ENCODE measurements around the gene PRELID3B. TPM values are rescaled to one million over a fixed set of nuclear protein-coding genes. Genes with fewer than 3 reads are reported as not detected.
A peak's percentile ranks its signal among the peaks of the same experiment; 100 is the strongest.

The PRELID3B gene
- total RNA-seq, 1 experiment from 2014 or later: 181 TPM

DNA sequence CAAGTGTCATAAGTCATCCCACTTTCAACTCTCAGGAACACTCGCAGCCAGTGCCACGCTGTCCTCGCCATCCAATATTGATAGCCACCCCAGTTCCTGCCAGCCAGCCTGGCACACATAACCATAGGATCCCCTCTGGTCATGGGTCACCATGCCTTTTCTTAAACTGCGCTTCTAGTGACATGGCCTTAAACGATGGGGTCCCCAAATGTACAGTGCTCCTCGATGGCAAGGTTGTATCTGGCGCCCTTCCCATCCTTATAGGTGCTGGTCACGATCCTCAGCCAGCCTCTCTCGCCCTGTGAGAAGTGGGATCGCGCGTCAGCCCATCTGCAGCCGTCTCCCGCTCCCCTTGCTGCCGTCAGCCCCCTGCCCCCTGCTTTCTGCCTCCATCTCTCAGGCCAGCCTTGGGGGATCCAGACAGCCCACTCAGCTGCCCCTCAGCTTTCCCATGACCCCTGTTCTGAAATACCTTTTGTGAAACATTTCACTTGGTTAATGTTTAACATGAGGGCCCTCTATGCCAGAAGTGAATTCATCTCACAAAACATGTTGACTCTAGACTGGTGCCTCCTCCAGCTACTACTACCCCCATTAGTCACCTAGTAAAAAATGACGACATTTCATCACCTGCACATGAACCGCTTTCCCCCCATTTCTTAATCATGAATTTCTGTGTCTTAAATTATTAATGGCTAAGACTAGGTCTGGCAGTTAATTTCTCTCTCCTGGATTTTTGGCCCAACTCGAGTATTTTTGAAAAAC, 46.9 kb downstream of the PRELID3B start:
- TSS peak; percentile 93 for BruUV-seq (replicated peaks)
- Histone ChIP-seq H3F3A (ENCODE audit: low read length, unreplicated experiment) (no peaks in the 10 kb centered on the region), H3K4me1 (ENCODE audit: insufficient read depth, low read length) (peaks cover 19% of the 10 kb centered on the region), H3K9me2 (replicated peaks; ENCODE audit: low read length) (no peaks in the 10 kb centered on the region), H3K4me2 (ENCODE audit: low read length) (no peak overlapping the region), H3K27ac (ENCODE audit: low read length) (peak overlapping the region; percentile 29), H4K20me1 (ENCODE audit: low read length) (no peaks in the 10 kb centered on the region), H3K9me3 (ENCODE audit: low read length) (no peaks in the 10 kb centered on the region), H3K79me2 (ENCODE audit: low read length) (no peaks in the 10 kb centered on the region), H2AFZ (ENCODE audit: low read length) (no peak overlapping the region), H3K9ac (ENCODE audit: low read length) (no peak overlapping the region), H3K27me3 (ENCODE audit: low read length) (no peaks in the 10 kb centered on the region), H3K4me3 (ENCODE audit: low read length) (no peak overlapping the region), H3K36me3 (ENCODE audit: low read depth, low read length) (peaks cover 64% of the 10 kb centered on the region)
- ChIA-PET CTCF (no interaction called here), POLR2A (ENCODE audit: unreplicated experiment) (no interaction called here)
- DNase-seq: peak; percentile 43
- intact Hi-C loops (cut with micrococcal nuclease): no loop called here
- no peak for TF ChIP-seq EZH2phosphoT487 (IDR thresholded peaks at IDR 0.05; ENCODE audit: borderline replicate concordance, low read length)
- TF ChIP-seq EZH2 (IDR thresholded peaks at IDR 0.05; ENCODE audit: low read length, unreplicated experiment): no peak
- TF ChIP-seq, protein P1, sequence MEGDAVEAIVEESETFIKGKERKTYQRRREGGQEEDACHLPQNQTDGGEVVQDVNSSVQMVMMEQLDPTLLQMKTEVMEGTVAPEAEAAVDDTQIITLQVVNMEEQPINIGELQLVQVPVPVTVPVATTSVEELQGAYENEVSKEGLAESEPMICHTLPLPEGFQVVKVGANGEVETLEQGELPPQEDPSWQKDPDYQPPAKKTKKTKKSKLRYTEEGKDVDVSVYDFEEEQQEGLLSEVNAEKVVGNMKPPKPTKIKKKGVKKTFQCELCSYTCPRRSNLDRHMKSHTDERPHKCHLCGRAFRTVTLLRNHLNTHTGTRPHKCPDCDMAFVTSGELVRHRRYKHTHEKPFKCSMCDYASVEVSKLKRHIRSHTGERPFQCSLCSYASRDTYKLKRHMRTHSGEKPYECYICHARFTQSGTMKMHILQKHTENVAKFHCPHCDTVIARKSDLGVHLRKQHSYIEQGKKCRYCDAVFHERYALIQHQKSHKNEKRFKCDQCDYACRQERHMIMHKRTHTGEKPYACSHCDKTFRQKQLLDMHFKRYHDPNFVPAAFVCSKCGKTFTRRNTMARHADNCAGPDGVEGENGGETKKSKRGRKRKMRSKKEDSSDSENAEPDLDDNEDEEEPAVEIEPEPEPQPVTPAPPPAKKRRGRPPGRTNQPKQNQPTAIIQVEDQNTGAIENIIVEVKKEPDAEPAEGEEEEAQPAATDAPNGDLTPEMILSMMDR (conservative IDR thresholded peaks at IDR 0.05; ENCODE audit: low read depth, low read length): no peak
- ATAC-seq: no peak

GRCh38 chr20:58994390-58995159, 48.0 kb downstream of the PRELID3B start:
- TF ChIP-seq, protein P1 (conservative IDR thresholded peaks at IDR 0.05; ENCODE audit: low read depth, low read length): no peak
- TF ChIP-seq EZH2 (IDR thresholded peaks at IDR 0.05; ENCODE audit: low read length, unreplicated experiment) (no peak), EZH2phosphoT487 (IDR thresholded peaks at IDR 0.05; ENCODE audit: borderline replicate concordance, low read length) (no peak)
- Histone ChIP-seq H3K79me2 (ENCODE audit: low read length) (no peaks in the 10 kb centered on the region), H3K4me3 (ENCODE audit: low read length) (no peak overlapping the region), H3K9ac (ENCODE audit: low read length) (no peak overlapping the region), H3K27me3 (ENCODE audit: low read length) (no peaks in the 10 kb centered on the region), H3K9me2 (replicated peaks; ENCODE audit: low read length) (no peaks in the 10 kb centered on the region), H3K4me1 (ENCODE audit: insufficient read depth, low read length) (peaks cover 19% of the 10 kb centered on the region), H2AFZ (ENCODE audit: low read length) (no peak overlapping the region), H3K4me2 (ENCODE audit: low read length) (no peak overlapping the region), H4K20me1 (ENCODE audit: low read length) (no peaks in the 10 kb centered on the region), H3K9me3 (ENCODE audit: low read length) (no peaks in the 10 kb centered on the region), H3K36me3 (ENCODE audit: low read depth, low read length) (peaks cover 73% of the 10 kb centered on the region), H3K27ac (ENCODE audit: low read length) (no peak overlapping the region), H3F3A (ENCODE audit: low read length, unreplicated experiment) (no peaks in the 10 kb centered on the region)
- BruUV-seq (replicated peaks): TSS peak; percentile 26
- intact Hi-C loops (cut with micrococcal nuclease): loop anchor here (5.0 kb wide), 1 partner anchor 38 kb away; the partner anchor contains the start of gene ATP5F1E
- ATAC-seq: no peak
- ChIA-PET POLR2A (ENCODE audit: unreplicated experiment) (no interaction called here), CTCF (interaction anchor here (0.6 kb wide), 1 partner anchor 13 kb away, joined by 3 read pairs; the partner anchor contains the start of gene NELFCD)
- DNase-seq: no peak
